C4-2B (cell line): ENCODE results near the gene DLGAP4.

ENCODE experiments used
- ZFX ChIP-seq: fragments of 450-650 bp; IDR thresholded peaks from 2 replicates; pipeline ENCODE4 v1.6.1; 2017
- TF ChIP-seq, protein P1 (sequence below): fragments of 450-650 bp; conservative IDR thresholded peaks from 2 replicates; pipeline ENCODE4 v1.5.1; 2017; ENCODE audit warnings: mild to moderate bottlenecking

DNA sequence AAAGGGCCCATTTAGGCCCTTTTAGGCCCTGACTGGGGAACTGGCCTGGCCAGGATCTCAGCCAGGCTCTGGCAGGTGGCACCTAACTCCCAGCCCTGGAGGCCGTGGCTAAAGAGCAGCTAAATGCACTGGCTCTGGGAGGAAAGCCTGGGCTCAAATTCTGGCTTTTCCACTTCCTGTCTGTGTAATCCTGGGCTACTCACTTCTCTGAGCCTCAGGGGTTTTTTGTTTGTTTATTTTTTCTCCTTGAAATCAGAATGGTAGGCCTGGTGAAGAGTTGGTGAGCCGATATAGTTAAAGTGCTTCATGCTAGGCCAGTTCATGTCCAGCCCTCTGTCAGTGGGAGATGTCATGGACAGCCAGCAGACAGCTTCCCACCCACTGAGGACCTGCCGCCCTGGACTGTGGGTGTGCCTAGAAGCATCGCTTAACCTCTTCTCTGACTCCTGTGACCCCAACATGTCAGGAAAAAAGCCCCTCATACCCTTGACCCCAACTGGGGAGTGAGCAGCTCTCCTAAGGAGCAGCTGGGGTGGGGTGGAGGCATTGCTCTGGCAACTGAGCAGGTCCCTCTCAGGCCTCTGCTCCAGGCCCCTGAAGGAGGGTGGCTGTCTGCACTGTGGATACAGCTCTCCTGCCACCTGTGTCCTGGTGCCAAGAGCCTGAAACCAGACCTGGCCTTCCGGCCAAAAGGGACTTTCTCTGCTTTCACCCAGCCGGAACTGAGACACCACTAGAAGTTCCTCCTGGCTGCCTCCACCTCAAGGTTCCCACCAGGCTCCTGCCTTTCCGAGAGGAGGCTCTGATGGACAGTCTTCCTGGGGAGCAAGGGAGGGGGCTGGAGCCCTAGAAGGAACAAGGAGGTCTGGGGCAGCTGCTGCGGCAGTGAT lies 178.0 kb downstream of the DLGAP4 start:
- TF ChIP-seq, protein P1, sequence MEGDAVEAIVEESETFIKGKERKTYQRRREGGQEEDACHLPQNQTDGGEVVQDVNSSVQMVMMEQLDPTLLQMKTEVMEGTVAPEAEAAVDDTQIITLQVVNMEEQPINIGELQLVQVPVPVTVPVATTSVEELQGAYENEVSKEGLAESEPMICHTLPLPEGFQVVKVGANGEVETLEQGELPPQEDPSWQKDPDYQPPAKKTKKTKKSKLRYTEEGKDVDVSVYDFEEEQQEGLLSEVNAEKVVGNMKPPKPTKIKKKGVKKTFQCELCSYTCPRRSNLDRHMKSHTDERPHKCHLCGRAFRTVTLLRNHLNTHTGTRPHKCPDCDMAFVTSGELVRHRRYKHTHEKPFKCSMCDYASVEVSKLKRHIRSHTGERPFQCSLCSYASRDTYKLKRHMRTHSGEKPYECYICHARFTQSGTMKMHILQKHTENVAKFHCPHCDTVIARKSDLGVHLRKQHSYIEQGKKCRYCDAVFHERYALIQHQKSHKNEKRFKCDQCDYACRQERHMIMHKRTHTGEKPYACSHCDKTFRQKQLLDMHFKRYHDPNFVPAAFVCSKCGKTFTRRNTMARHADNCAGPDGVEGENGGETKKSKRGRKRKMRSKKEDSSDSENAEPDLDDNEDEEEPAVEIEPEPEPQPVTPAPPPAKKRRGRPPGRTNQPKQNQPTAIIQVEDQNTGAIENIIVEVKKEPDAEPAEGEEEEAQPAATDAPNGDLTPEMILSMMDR = no peak
- TF ChIP-seq ZFX = no peak
